ENCODE data around the gene SLC36A2.

DNA sequence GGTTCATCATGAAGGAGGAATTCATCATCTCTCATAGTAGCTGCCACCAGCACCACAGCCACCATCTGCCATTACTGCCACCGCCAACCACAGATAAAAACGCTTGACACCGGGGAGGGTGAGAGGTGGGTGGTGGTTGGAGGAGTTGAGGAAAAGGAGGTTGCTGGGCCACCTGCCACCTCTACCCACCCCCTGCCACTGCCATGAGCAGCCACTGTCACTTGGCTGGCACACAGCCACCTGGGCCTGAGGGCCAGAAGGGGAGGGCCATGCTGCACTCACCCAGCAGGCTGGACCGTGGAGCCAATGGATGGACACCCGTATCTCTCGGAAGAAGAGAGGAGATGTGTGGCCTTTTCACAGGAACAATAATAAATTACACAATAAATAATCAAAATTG, 31.3 kb upstream of the SLC36A2 start:
- TF ChIP-seq, protein P1, sequence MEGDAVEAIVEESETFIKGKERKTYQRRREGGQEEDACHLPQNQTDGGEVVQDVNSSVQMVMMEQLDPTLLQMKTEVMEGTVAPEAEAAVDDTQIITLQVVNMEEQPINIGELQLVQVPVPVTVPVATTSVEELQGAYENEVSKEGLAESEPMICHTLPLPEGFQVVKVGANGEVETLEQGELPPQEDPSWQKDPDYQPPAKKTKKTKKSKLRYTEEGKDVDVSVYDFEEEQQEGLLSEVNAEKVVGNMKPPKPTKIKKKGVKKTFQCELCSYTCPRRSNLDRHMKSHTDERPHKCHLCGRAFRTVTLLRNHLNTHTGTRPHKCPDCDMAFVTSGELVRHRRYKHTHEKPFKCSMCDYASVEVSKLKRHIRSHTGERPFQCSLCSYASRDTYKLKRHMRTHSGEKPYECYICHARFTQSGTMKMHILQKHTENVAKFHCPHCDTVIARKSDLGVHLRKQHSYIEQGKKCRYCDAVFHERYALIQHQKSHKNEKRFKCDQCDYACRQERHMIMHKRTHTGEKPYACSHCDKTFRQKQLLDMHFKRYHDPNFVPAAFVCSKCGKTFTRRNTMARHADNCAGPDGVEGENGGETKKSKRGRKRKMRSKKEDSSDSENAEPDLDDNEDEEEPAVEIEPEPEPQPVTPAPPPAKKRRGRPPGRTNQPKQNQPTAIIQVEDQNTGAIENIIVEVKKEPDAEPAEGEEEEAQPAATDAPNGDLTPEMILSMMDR (IDR thresholded peaks at IDR 0.05; ENCODE audit: low read length), result no peak
- TF ChIP-seq EZH2phosphoT487 (IDR thresholded peaks at IDR 0.05; ENCODE audit: low read length), result no peak
- TF ChIP-seq EZH2 (optimal IDR thresholded peaks at IDR 0.05; ENCODE audit: low read depth, low read length), result no peak

All from MM.1S (cell line).